MG63 (cell line): ENCODE measurements around the gene RASSF8. TPM values are rescaled to one million over a fixed set of nuclear protein-coding genes. Genes with fewer than 3 reads are reported as not detected.

Experiments used
- DNase-seq: peaks from one replicate; pipeline ENCODE4 v3.0.0-alpha.2; 2020
- H3K27me3 ChIP-seq: fragments of 250-450 bp; sonication (Bioruptor Pico); 2 replicates; pipeline ENCODE4 v1.5.1; 2020; ENCODE audit warnings: mild to moderate bottlenecking, moderate library complexity
- H3K36me3 ChIP-seq: fragments of 250-450 bp; sonication (Bioruptor Pico); 2 replicates; pipeline ENCODE4 v1.5.1; 2020; ENCODE audit warnings: mild to moderate bottlenecking, moderate library complexity
- H3K4me3 ChIP-seq: fragments of 250-450 bp; sonication (Bioruptor Pico); 2 replicates; pipeline ENCODE4 v1.5.1; 2020; ENCODE audit warnings: mild to moderate bottlenecking, moderate library complexity
- H3K9me3 ChIP-seq: fragments of 250-450 bp; sonication (Bioruptor Pico); 2 replicates; pipeline ENCODE4 v1.5.1; 2020; ENCODE audit warnings: mild to moderate bottlenecking, moderate library complexity
- total RNA-seq: library from RNA; depleted of rRNA; stranded (reverse); fragments of >200 nt; shearing (Covaris generic); gene quantifications from 2 replicates; pipeline ENCODE4 v1.2.3, GENCODE V29; 2014; ENCODE audit warnings: low replicate concordance

Gene RASSF8
- total RNA-seq, 1 experiment from 2014 or later: 7.3 TPM

DNA sequence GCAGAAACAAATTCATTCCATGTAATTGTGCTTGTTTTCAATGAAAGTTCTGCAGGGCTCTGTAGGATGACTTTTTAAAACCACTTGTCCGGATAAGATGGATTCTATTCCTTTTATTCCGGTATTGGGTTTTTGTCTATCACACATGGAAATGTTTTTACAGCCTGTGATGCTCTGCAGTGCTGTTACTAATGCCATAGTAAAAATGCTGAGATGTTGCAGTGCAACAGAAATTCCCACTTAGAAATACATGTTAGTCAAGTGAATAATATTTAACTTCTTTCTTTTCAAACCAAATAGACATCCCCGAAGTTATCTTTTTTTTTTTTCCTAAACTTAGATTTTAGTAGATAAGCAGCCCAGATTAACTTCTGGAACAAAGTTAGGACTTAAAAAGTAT, 71.9 kb downstream of the RASSF8 start:
- no peaks in the 10 kb centered on the region for H3K9me3 ChIP-seq
- no peak for DNase-seq
- H3K4me3 ChIP-seq: no peak overlapping the region
- no peaks in the 10 kb centered on the region for H3K36me3 ChIP-seq
- H3K27me3 ChIP-seq: no peaks in the 10 kb centered on the region

DNA sequence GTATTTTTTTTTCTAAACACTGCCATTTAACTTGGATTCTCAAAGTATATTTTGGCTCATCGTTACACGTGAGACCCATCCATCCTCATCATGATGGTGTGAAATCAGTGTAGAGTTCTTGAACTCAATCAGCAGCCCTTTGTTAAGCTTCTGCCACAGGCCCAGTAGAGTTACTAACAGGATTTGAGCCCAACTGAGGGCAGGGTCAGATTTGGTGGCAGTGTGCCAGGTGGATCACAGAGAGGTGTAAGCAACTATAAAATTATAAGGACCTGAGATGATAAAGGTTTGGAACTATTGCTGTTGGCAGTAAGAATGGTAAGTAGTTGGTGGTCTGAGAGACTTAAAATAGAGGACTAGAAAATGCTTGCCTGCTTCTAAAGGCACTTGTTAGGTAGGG, 72.8 kb downstream of the RASSF8 start:
- Histone ChIP-seq H3K9me3 (no peaks in the 10 kb centered on the region), H3K36me3 (no peaks in the 10 kb centered on the region), H3K27me3 (no peaks in the 10 kb centered on the region), H3K4me3 (no peak overlapping the region)
- no peak for DNase-seq

DNA sequence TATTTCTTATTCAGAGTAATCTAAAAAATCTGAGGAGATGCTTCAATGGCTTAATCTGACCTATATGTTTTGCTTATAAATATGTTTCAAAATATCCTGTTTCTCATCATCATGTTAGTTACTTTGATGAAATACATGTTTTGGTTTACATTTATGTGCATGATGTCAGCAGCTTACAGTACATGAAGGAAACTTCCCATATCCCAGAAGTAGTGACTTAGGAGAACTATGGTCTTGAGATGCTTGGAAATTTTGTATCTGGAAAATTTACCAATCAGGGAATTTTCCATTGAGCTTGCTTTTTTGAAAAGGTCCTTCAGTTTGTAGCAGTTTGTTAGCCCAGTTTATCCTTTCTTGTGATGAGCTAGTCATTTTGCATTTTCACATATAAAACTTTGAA, 73.3 kb downstream of the RASSF8 start:
- DNase-seq: no peak
- Histone ChIP-seq H3K27me3 (no peaks in the 10 kb centered on the region), H3K36me3 (no peaks in the 10 kb centered on the region), H3K9me3 (no peaks in the 10 kb centered on the region), H3K4me3 (no peak overlapping the region)

DNA sequence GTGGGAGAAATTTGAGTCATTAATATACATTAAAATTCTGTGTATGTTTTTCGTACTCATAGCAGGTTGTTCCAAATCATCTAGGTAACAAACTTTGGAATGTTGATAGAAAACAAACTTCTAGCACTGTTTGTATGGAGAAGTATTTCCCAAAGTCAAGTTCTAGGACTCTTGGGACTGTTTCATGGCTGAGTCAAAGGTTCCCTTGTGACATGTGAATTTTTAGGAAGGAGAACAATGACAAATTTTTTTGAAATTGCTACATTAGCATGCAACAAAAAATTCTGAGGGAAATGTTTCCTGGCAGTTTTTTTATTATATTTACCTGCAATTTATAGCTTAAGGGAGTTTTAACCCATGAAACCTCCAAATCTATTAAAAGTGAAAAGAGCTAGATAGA, 73.8 kb downstream of the RASSF8 start:
- Histone ChIP-seq H3K27me3 (no peaks in the 10 kb centered on the region), H3K9me3 (no peaks in the 10 kb centered on the region), H3K36me3 (no peaks in the 10 kb centered on the region), H3K4me3 (no peak overlapping the region)
- no peak for DNase-seq

DNA sequence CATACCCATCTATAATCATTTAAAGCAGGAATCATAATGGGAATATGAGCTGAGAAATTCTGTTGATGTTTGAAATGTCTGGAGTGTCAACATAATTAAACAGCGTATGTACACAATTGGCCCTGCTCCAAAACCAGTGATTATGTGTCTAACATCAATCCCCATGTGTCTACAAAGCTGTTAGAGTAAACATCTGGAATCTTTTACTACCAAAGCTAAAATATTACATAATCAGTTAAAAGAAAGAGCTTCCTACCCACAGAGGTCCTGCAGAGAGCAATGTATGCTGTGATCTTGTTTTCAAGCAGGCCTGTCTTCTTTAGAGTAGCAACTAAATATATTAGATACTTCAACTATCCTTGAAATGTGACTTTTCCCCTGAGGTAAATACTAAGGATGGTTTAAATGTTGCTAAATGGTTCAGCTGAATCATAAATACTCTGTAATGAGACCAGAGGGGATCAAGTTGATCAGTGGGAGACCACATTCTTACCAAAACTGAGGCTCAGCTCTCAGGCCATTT, 74.3 kb downstream of the RASSF8 start:
- DNase-seq: no peak
- H3K4me3 ChIP-seq: no peak overlapping the region
- H3K27me3 ChIP-seq: no peaks in the 10 kb centered on the region
- H3K9me3 ChIP-seq: no peaks in the 10 kb centered on the region
- H3K36me3 ChIP-seq: no peaks in the 10 kb centered on the region

DNA sequence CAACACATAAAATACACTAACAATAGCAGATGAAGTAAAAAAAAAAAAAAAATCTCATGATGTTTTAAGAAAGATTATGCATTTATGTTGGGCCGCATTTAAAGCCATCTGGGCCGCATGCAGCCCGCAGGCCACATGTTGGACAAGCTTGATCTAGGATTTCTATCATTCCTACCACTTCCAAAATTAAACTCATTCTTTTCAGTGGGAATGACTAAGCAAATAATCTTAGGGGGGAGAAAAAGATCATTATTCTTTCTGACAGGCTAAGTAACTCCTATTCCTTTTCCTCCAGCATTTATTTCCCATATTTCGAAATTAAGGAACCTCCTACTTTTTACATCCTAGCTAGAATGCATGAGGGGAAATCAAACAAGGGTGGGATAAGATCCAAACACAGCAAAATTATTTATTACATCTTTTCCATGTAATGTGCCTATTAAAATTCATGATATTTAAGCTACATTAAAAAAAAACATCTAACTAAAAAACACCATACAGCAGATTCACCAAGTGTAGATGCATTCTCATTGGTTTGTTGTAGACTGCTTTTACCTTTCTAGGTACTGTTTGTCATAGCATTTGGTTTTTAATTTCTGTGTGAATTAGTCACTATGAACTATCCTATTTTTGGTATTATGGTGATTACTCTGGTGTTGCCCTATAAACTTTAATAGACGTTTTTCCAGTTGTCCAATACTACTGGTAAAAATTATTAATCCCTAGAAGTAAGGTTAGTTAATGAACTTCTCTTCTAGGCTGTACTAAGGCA, 76.1 kb downstream of the RASSF8 start:
- no peak overlapping the region for H3K4me3 ChIP-seq
- H3K36me3 ChIP-seq: no peaks in the 10 kb centered on the region
- no peaks in the 10 kb centered on the region for H3K9me3 ChIP-seq
- no peak for DNase-seq
- no peaks in the 10 kb centered on the region for H3K27me3 ChIP-seq

DNA sequence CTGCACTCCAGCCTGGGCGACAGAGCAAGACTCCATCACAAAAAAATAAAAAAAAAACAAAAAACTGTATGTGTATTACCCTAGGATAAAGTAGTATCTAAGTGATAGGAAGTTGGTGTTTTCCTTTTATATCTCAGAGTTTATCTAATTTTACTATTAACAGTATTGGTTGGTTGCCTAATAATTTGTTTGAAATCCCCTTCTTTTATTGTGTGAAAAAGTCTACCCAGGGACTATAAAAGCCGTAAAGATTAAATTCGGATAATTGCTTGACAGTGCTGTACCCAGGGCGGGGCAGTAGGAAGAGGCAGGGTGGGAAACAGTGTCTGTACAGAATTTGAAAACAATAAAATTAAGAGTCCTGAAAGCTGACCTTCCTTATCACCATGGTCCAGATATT, 78.4 kb downstream of the RASSF8 start:
- Histone ChIP-seq H3K9me3 (no peaks in the 10 kb centered on the region), H3K27me3 (no peaks in the 10 kb centered on the region), H3K36me3 (no peaks in the 10 kb centered on the region), H3K4me3 (no peak overlapping the region)
- DNase-seq: no peak

DNA sequence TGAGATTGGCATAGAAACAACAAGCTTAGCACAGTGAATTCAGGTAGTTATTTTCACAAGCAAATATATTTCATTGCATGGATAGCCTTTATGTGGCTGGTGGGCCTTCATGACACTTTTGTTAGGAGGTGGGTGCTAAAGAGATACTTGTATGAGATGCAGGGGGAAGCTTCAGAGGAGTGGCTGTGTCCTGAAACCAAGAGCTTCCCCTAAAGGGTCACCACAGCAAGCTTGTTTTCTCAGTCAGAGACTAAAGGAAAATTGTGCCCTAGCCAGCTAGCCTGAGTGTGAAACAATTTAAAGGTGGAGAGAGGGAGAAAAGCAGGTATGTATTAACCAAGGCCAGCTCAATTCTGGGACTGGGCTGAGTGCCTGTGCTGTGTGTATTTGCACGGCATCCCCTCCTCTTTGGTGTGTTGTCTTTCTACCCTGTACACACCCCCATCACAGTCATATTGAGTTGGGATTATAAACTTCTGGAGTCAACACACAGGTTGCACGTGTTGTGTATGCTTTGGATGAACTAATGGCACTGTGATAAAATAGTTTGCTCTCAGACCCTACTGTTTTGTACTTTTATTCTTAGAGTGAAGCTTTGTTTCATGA, 79.2 kb downstream of the RASSF8 start:
- Histone ChIP-seq H3K27me3 (no peaks in the 10 kb centered on the region), H3K36me3 (no peaks in the 10 kb centered on the region), H3K4me3 (no peak overlapping the region), H3K9me3 (no peaks in the 10 kb centered on the region)
- DNase-seq: no peak

DNA sequence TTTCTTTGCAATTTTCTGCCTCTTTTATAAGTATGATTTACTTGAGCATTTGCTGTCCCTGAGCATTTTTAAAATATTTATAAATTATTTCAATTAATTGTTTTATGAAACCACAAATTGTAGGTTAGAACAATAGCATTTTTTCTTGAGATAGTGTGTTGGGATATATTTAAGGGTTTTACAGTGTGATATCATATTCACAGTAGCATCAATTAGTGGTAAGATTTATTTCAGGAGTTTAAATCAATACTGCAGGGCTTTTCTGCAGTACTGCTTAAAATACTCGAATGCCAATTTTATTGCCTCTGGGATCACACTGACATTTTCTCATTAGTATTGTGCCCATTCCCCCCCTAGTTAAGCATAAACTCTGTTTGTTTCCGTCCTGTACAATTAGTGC, 84.2 kb downstream of the RASSF8 start:
- Histone ChIP-seq H3K36me3 (no peaks in the 10 kb centered on the region), H3K4me3 (no peak overlapping the region), H3K9me3 (no peaks in the 10 kb centered on the region), H3K27me3 (no peaks in the 10 kb centered on the region)
- DNase-seq: no peak

DNA sequence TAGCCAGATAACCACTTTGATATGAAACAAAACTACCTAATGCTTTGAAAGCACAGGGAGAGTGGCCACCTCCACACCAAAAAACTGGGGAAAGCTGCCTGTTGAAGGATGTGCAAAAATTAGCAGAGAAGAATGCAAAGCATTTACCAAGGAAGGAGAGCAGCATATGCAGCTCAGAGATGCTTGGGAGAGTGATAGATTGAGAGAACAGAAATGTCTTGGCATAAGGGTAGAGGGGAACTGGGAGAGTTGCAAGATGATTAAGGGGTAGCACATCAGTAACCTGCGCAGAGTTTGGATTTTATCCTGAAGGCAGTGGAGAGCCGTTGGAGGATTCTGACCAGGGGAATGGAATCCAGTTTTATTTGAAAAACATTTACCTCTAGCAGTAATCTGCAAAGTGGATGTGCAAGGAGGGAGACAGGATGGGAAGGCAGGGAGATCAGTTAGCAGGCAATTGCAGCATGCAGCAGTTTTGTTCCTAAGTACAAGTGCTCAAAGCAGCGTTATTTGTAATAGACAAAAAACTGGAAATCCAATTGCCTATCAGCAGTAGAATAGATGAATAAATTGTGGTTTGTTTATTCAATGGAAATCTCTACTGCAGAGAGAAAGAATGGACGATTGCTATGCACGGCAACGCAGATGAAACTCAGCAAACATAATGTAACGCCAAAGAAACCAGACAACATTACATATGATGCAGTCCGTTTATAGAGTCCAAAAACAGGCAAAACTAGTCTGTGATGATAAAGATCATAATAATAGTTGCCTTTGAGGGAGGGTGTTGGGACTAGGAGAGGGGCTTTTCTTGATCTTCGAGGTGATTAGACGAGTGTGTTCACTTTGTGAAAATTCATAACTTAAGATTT, 84.9 kb downstream of the RASSF8 start:
- H3K9me3 ChIP-seq: no peaks in the 10 kb centered on the region
- no peak for DNase-seq
- no peaks in the 10 kb centered on the region for H3K27me3 ChIP-seq
- no peaks in the 10 kb centered on the region for H3K36me3 ChIP-seq
- H3K4me3 ChIP-seq: no peak overlapping the region

DNA sequence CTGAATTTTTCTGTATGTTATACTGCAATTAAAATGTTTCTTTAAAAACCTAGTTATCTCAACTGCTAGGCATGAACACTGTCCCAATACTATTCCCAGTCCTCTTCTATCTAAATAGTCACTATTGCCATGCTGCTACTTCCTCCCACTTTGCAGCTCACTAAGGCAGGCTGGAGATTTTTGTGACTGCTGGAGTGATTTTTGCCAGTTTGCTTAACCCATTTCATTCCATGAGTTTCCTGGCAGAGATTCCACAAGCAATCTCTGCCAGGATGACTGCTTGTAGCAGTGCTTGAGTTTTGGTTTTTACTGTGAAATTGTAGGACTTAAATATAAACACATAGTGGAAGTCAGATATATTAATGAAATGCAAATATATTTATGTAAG, 85.5 kb downstream of the RASSF8 start:
- Histone ChIP-seq H3K4me3 (no peak overlapping the region), H3K36me3 (no peaks in the 10 kb centered on the region), H3K9me3 (no peaks in the 10 kb centered on the region), H3K27me3 (no peaks in the 10 kb centered on the region)
- DNase-seq: peak; percentile 72

DNA sequence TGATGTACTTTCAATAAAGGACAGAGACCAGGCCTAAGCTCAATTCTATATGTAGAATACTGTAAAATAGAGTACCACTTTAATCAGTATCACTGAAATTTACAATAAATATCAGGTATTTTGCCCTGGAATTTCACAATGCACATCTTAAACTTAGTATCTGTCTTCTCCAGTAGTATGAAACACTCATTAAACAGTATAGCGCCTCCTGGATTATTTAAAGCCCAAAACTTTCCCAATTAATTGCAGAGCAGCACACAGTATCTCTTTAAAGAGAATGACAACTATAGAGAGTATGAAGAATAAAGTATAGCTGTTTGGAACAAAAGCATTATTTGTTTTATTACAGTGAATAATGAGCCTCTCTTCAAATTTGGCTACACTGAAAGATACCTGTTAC, 86.1 kb downstream of the RASSF8 start:
- no peaks in the 10 kb centered on the region for H3K36me3 ChIP-seq
- no peak for DNase-seq
- H3K27me3 ChIP-seq: no peaks in the 10 kb centered on the region
- no peak overlapping the region for H3K4me3 ChIP-seq
- H3K9me3 ChIP-seq: no peaks in the 10 kb centered on the region

DNA sequence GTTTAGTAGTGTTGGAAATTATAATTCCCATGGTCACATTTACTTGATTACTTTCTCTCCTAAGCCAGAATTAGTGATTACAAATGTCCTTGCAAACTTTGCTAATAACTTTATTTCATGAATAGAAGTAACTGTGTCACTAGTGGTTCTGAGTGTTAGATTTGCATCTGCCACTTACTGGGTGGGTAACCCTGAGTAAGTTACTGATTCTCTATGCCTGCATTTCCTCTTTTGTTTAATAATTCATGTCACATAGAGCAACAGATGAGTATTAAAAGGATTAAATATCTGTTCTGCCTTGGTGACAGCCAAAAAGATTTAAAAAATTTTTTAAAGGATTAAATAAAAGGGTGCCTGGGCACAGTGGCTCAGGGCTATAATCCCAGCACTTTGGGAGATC, 87.7 kb downstream of the RASSF8 start:
- Histone ChIP-seq H3K36me3 (no peaks in the 10 kb centered on the region), H3K27me3 (no peaks in the 10 kb centered on the region), H3K4me3 (no peak overlapping the region), H3K9me3 (no peaks in the 10 kb centered on the region)
- DNase-seq: no peak

DNA sequence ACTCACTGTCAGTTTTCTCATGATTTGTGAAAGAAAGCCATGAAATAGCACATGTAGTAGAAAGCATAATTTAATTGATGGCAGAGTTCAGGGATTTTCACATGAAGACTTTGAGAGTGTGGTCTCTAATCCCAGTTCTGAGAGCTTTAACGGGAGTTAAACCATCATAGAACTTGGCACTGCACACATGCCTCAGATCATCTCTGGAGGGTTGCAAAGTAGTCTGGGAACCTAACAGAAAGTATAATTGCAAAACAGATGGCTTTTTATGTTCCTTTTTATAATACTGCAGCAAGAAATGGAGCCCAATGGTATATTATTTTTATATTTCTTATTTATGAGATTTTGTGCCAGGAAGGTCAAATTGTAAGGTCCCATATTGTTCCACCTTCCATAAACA, 88.4 kb downstream of the RASSF8 start:
- DNase-seq: no peak
- Histone ChIP-seq H3K9me3 (no peaks in the 10 kb centered on the region), H3K27me3 (no peaks in the 10 kb centered on the region), H3K4me3 (no peak overlapping the region), H3K36me3 (no peaks in the 10 kb centered on the region)

DNA sequence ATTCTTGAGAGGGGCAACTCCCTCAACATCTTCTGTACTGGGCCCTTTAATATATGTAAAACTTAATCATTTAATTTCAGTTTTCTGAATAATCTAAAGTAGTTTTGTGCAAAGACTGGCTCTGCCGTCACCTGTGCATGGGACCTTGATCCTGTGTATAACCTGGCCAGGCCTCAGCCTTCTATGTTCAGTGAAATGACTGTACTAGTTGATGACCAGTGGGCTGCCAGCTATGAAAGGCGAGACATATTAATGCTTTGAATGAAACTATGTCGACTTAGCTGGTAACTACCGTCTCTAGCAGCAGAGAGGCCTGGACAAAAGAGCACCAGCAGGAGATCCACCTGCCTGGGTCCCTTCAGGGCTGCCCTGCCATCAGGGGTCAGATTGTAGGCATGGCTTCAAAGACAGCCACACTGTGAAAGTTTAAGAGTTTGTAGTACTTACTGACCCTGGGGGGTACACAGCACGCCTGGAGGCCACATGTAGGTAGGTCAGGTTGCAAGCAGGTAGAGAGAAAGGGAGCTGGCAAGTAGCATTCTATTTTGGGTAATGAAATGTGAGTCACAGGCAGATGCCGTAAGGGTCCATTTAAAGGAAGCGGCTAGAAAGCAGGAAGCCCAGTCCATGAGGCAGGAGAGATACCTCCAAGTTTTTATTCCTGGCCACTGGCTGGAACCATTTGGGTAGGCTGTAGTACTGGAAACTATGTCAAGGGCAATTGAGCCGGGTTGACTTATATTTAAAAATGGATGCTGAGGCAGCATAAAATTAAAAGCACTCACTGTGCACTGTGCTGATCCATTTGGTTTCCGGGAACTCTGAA, 89.1 kb downstream of the RASSF8 start:
- DNase-seq: no peak
- H3K27me3 ChIP-seq: no peaks in the 10 kb centered on the region
- H3K36me3 ChIP-seq: no peaks in the 10 kb centered on the region
- H3K4me3 ChIP-seq: no peak overlapping the region
- H3K9me3 ChIP-seq: no peaks in the 10 kb centered on the region

DNA sequence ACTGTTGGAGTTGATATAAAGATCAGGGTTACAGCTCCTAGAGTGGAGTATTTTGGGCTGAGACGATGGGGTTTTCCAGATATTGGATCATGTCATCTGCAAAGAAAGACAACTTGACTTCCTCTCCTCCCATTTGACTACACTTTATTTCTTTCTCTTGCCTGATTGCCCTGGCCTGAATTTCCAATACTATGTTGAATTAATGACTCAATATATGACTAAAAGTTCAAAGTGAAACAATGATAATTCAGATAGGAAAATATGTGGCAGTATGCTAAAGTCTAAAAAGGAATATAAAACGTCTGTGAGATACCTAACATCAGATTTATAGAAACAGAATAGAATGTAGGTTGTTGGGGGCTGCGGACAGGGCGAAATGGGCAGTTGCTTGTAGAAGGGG, 94.2 kb downstream of the RASSF8 start:
- H3K27me3 ChIP-seq: no peaks in the 10 kb centered on the region
- H3K4me3 ChIP-seq: no peak overlapping the region
- H3K36me3 ChIP-seq: no peaks in the 10 kb centered on the region
- DNase-seq: no peak
- no peaks in the 10 kb centered on the region for H3K9me3 ChIP-seq

DNA sequence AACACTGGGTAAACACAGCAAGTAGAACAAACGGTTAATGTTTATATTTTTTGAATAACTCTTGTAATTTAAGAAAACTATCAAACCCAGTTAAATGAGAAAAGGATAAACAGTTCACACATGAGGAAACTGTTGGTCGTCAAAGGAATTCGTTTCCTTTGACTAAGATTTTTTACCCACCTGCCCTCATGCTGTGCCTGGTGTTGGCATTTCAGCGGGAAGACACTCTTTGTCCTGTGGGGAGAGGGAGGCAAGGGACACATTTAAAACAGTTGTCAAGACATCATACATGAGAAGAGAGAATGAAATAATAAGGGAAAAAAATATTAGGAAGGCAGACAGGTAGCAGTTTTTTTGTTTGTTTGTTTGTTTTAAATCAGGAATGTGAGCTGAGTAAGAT, 95.9 kb downstream of the RASSF8 start:
- no peak for DNase-seq
- Histone ChIP-seq H3K27me3 (no peaks in the 10 kb centered on the region), H3K36me3 (no peaks in the 10 kb centered on the region), H3K4me3 (no peak overlapping the region), H3K9me3 (no peaks in the 10 kb centered on the region)
